HCT116 (cell line): ENCODE results near the gene KCTD2. TPM values are rescaled to one million over a fixed set of nuclear protein-coding genes. Genes with fewer than 3 reads are reported as not detected.

Experiments used
- ATAC-seq: fragments of 200-7000 bp; cut with Tn5 transposase; 2 replicates; pipeline ENCODE4 v1.9.1; 2020; ENCODE audit warnings: mild to moderate bottlenecking, moderate library complexity
- BruUV-seq: library from RNA; stranded (reverse); fragments of 400-500 nt; replicated peaks from 2 replicates; lab custom pipeline; 2021; lab: Mats Ljungman, UMichigan
- CTCF ChIA-PET: fragments of 300-600 bp; sonication (Branson Sonifier 250); formaldehyde crosslinking; loops from one replicate; lab custom pipeline; 2021; ENCODE audit warnings: antibody characterized with exemption; lab: Charles Lee
- POLR2A ChIA-PET: fragments of 300-600, 350-600 bp; sonication (Branson Sonifier 250); formaldehyde crosslinking; loops from one replicate; lab custom pipeline; 2021; ENCODE audit warnings: antibody characterized with exemption; lab: Charles Lee
- RAD21 ChIA-PET, 2 experiments: fragments of 300-600 bp; sonication (Branson Sonifier 250); formaldehyde crosslinking; loops; one replicate each; lab custom pipeline; 2023; ENCODE audit warnings: low total read pairs in 2 of 2; ENCODE audit not compliant: uncharacterized antibody in 2 of 2, unreplicated experiment in 2 of 2, low non-redundant PET in 1 of 2; lab: Charles Lee
- DNase-seq: peaks from one replicate; pipeline ENCODE4 v3.0.0-alpha.2; 2010; ENCODE audit warnings: low read depth, low spot score
- H2AFZ ChIP-seq: fragments of 200-600 bp; shearing (Covaris generic), sonication (generic); 2 replicates; pipeline ENCODE4 v1.6.1; 2017; ENCODE audit warnings: low read depth, mixed run types, mixed read lengths, antibody characterized with exemption, low read length; ENCODE audit not compliant: poor library complexity, severe bottlenecking
- H3K27ac ChIP-seq: 2 replicates; pipeline ENCODE4 v1.5.1; 2012; ENCODE audit warnings: low read depth, low read length
- H3K27me3 ChIP-seq: fragments of 200-600 bp; sonication (generic); 2 replicates; pipeline ENCODE4 v1.6.1; 2016; ENCODE audit warnings: mixed run types, low read length, mixed read lengths; ENCODE audit not compliant: insufficient read depth
- H3K36me3 ChIP-seq, 2 experiments: fragments of 200-500 bp in 1 of 2; fragments of 200-600 bp in 1 of 2; sonication (Bioruptor generic) in 1 of 2; sonication (generic) in 1 of 2; 2 replicates each; pipeline versions ENCODE4 v1.5.1 to v1.6.1; 2014 to 2016; ENCODE audit warnings: low read length in 2 of 2, inconsistent platforms in 1 of 2, mixed read lengths in 1 of 2, mixed run types in 1 of 2; ENCODE audit not compliant: insufficient read depth in 2 of 2, control insufficient read depth in 1 of 2
- H3K4me1 ChIP-seq, 2 experiments: fragments of 200-600 bp in 1 of 2; sonication (generic) in 1 of 2; 2 replicates each; pipeline versions ENCODE4 v1.5.1 to v1.6.1; 2012 to 2017; ENCODE audit warnings: low read length in 2 of 2, inconsistent platforms in 1 of 2, mild to moderate bottlenecking in 1 of 2, mixed read lengths in 1 of 2, mixed run types in 1 of 2, moderate library complexity in 1 of 2; ENCODE audit not compliant: insufficient read depth in 2 of 2, control insufficient read depth in 1 of 2
- H3K4me2 ChIP-seq: fragments of 200-600 bp; sonication (generic); 2 replicates; pipeline ENCODE4 v1.6.1; 2017; ENCODE audit warnings: mixed run types, low read length, mixed read lengths
- H3K4me3 ChIP-seq, 2 experiments: fragments of 200-600 bp in 1 of 2; sonication (generic) in 1 of 2; replicated peaks in 1 of 2; 2 replicates each; pipeline ENCODE4 v1.5.1; 2011 to 2016; ENCODE audit warnings: low read length in 2 of 2, control low read depth in 1 of 2, low read depth in 1 of 2, mild to moderate bottlenecking in 1 of 2, mixed read lengths in 1 of 2, mixed run types in 1 of 2
- H3K79me2 ChIP-seq: fragments of 200-600 bp; sonication (generic); 2 replicates; pipeline ENCODE4 v1.6.1; 2017; ENCODE audit warnings: mild to moderate bottlenecking, mixed run types, low read length, moderate library complexity, mixed read lengths; ENCODE audit not compliant: insufficient read depth
- H3K9ac ChIP-seq: fragments of 200-600 bp; sonication (generic); 2 replicates; pipeline ENCODE4 v1.6.1; 2016; ENCODE audit warnings: low read length, mixed read lengths
- H3K9me2 ChIP-seq: fragments of 200-600 bp; sonication (generic), shearing (Covaris generic); 2 replicates; pipeline ENCODE4 v1.6.1; 2017; ENCODE audit warnings: mixed run types, mild to moderate bottlenecking, moderate library complexity; ENCODE audit not compliant: insufficient read depth
- H3K9me3 ChIP-seq, 2 experiments: fragments of 200-500 bp in 1 of 2; fragments of 200-600 bp in 1 of 2; sonication (Bioruptor generic) in 1 of 2; sonication (generic) in 1 of 2; 2 replicates each; pipeline ENCODE4 v1.6.1; 2014 to 2017; ENCODE audit warnings: low read length in 2 of 2, mixed read lengths in 2 of 2, inconsistent platforms in 1 of 2, low read depth in 1 of 2, mild to moderate bottlenecking in 1 of 2, mixed run types in 1 of 2, moderate library complexity in 1 of 2; ENCODE audit not compliant: control insufficient read depth in 1 of 2, insufficient read depth in 1 of 2
- H4K20me1 ChIP-seq: fragments of 200-600 bp; sonication (generic), shearing (Covaris generic); 2 replicates; pipeline ENCODE4 v1.6.1; 2017; ENCODE audit warnings: mixed run types, mild to moderate bottlenecking, moderate library complexity; ENCODE audit not compliant: insufficient read depth
- ATF3 ChIP-seq: IDR thresholded peaks from 2 replicates; pipeline ENCODE4 v1.6.1; 2012
- CEBPB ChIP-seq: IDR thresholded peaks from 2 replicates; pipeline ENCODE4 v1.6.1; 2012; ENCODE audit warnings: low read depth
- EZH2 ChIP-seq: fragments of 200-600 bp; sonication (generic); IDR thresholded peaks from 2 replicates; pipeline ENCODE4 v1.6.1; 2017; ENCODE audit warnings: antibody characterized with exemption, mixed run types
- FOSL1 ChIP-seq: IDR thresholded peaks from 2 replicates; pipeline ENCODE4 v1.6.1; 2012; ENCODE audit warnings: low read depth
- JUND ChIP-seq: IDR thresholded peaks from 2 replicates; pipeline ENCODE4 v1.6.1; 2012
- MAX ChIP-seq: IDR thresholded peaks from 2 replicates; pipeline ENCODE4 v1.6.1; 2012
- POLR2A ChIP-seq: IDR thresholded peaks from 2 replicates; pipeline ENCODE4 v1.7.0; 2011; ENCODE audit warnings: borderline replicate concordance; ENCODE audit not compliant: insufficient read depth, insufficient read length; ENCODE audit errors: extremely low read depth
- REST ChIP-seq: IDR thresholded peaks from 2 replicates; pipeline ENCODE4 v1.6.1; 2012; ENCODE audit warnings: low read depth
- SIN3A ChIP-seq: IDR thresholded peaks from 2 replicates; pipeline ENCODE4 v1.6.1; 2012; ENCODE audit warnings: low read depth
- SP1 ChIP-seq: IDR thresholded peaks from 2 replicates; pipeline ENCODE4 v1.6.1; 2012; ENCODE audit warnings: low read depth
- TCF7L2 ChIP-seq: IDR thresholded peaks from 2 replicates; pipeline ENCODE4 v1.7.0; 2011; ENCODE audit warnings: borderline replicate concordance, inconsistent platforms; ENCODE audit not compliant: insufficient read depth, insufficient read length; ENCODE audit errors: extremely low read depth
- ZFX ChIP-seq: fragments of 450-650 bp; IDR thresholded peaks from 2 replicates; pipeline ENCODE4 v1.6.1; 2017
- intact Hi-C: fragments of 100-400 bp; cut with micrococcal nuclease; formaldehyde crosslinking; loops from 2 replicates; pipeline ENCODE4 v1.10.0; 2022
- total RNA-seq: library from RNA; stranded (reverse); gene quantifications from one replicate; pipeline ENCODE4 v1.2.1, GENCODE V29; 2021; ENCODE audit not compliant: unreplicated experiment

Gene KCTD2
- total RNA-seq, 1 experiment from 2014 or later, result 23.3 TPM

DNA sequence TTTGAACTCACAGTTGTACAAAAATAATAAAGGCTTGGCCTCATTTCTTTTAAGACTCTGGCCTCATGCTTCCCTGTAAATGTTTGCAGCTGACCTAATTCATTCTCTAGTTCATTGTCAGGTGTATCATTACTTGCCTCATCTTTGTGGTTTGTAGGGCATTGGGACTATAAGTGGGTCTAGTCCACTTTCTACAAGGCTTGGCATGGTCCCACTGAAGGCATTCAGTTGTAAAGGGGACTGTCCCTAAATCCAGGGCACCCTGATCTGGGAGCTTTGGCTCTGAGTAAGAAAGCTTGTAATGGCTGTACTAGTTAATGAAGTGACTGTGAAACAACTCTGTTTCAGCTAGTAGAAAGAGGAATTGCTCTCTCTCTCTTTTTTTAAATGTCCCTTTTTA, 2.7 kb downstream of the KCTD2 start (continued):
- TF ChIP-seq REST (no peak), MAX (no peak), ZFX (no peak), ATF3 (no peak), JUND (no peak), POLR2A (no peak), TCF7L2 (no peak), FOSL1 (no peak), EZH2 (no peak), SP1 (no peak)

- Histone ChIP-seq H2AFZ (no peak overlapping the region), H3K9me3 (no peaks in the 10 kb centered on the region), H3K4me2 (no peak overlapping the region), H3K9me2 (no peaks in the 10 kb centered on the region), H3K4me3 (no peak overlapping the region), H3K36me3 (peaks cover 22 to 29% of the 10 kb centered on the region in 2 experiments; a peak in 3 of 4 replicates), H4K20me1 (no peaks in the 10 kb centered on the region), H3K4me1 (peaks cover 10 to 16% of the 10 kb centered on the region in 2 experiments; a peak in 3 of 4 replicates), H3K27ac (no peak overlapping the region), H3K27me3 (no peaks in the 10 kb centered on the region), H3K9ac (no peak overlapping the region), H3K79me2 (peaks cover 26% of the 10 kb centered on the region)
- no TSS peak for BruUV-seq
- CTCF ChIA-PET, result interaction anchor here (1.2 kb wide), 1 partner anchor 149 kb away, joined by 3 read pairs; no protein-coding TSS in a partner anchor
- no peak for TF ChIP-seq SIN3A
- no peak for TF ChIP-seq CEBPB
- intact Hi-C loops, result loop anchor here (10.0 kb wide), 1 partner anchor 53 kb away; the partner anchor contains the start of gene ARMC7
- RAD21 ChIA-PET, result no interaction called here
- POLR2A ChIA-PET, result no interaction called here
- DNase-seq (no peak), ATAC-seq (no peak)
These were observed 4.9 kb downstream of the KCTD2 start for GRCh38 chr17:75051941-75052340.
